Cardiac fibroblast (primary cell): ENCODE data around the gene MAP3K10.

ENCODE experiments used
- DNase-seq, 2 donors: peaks; one replicate each; pipeline versions ENCODE4 v3.0.0 to v3.0.0-alpha.2; 2010; ENCODE audit warnings: low read depth in 2 of 2
- H3K4me3 ChIP-seq, 2 donors: replicated peaks in 1 of 2; 1 replicate in 1 of 2; 2 replicates in 1 of 2; pipeline ENCODE4 v1.5.1; 2011; ENCODE audit warnings: low read depth in 2 of 2, low read length in 2 of 2, mild to moderate bottlenecking in 2 of 2, moderate library complexity in 1 of 2
- CTCF ChIP-seq: IDR thresholded peaks from one replicate; pipeline ENCODE4 v1.5.1; 2011; ENCODE audit warnings: low read depth, mild to moderate bottlenecking, low read length, inconsistent platforms

MAP3K10 gene

GRCh38 chr19:40229926-40230417, 38.7 kb downstream of the MAP3K10 start:
- H3K4me3 ChIP-seq, result no peak overlapping the region
- TF ChIP-seq CTCF, result no peak
- no peak for DNase-seq

- TF ChIP-seq CTCF, result no peak
- H3K4me3 ChIP-seq, result no peak overlapping the region
- no peak for DNase-seq
Observed at GRCh38 chr19:40231057-40231456, 39.8 kb downstream of the MAP3K10 start.

GRCh38 chr19:40231544-40232424, 40.6 kb downstream of the MAP3K10 start:
- no peak overlapping the region for H3K4me3 ChIP-seq
- peak in 1 of 2 donors; percentile 33 for DNase-seq
- TF ChIP-seq CTCF, result no peak

- no peak overlapping the region for H3K4me3 ChIP-seq
- TF ChIP-seq CTCF, result no peak
- no peak for DNase-seq
Observed at GRCh38 chr19:40232479-40232878, 41.3 kb downstream of the MAP3K10 start.

- no peak for DNase-seq
- TF ChIP-seq CTCF, result no peak
- H3K4me3 ChIP-seq, result no peak overlapping the region
Observed at GRCh38 chr19:40232949-40233810, 42.0 kb downstream of the MAP3K10 start.

- TF ChIP-seq CTCF, result no peak
- H3K4me3 ChIP-seq, result no peak overlapping the region
- DNase-seq, result no peak
Observed at GRCh38 chr19:40233811-40234389, 42.7 kb downstream of the MAP3K10 start.
